ENCODE measurements around the gene DHX16. TPM values are rescaled to one million over a fixed set of nuclear protein-coding genes. Genes with fewer than 3 reads are reported as not detected.

DHX16 gene
- total and polyA plus RNA-seq, 9 of the 15 experiments (the other 6 are each of a cell fraction or from before 2014, with no cell fraction given), result 14.6 to 66.1 (median 47.5) TPM

DNA sequence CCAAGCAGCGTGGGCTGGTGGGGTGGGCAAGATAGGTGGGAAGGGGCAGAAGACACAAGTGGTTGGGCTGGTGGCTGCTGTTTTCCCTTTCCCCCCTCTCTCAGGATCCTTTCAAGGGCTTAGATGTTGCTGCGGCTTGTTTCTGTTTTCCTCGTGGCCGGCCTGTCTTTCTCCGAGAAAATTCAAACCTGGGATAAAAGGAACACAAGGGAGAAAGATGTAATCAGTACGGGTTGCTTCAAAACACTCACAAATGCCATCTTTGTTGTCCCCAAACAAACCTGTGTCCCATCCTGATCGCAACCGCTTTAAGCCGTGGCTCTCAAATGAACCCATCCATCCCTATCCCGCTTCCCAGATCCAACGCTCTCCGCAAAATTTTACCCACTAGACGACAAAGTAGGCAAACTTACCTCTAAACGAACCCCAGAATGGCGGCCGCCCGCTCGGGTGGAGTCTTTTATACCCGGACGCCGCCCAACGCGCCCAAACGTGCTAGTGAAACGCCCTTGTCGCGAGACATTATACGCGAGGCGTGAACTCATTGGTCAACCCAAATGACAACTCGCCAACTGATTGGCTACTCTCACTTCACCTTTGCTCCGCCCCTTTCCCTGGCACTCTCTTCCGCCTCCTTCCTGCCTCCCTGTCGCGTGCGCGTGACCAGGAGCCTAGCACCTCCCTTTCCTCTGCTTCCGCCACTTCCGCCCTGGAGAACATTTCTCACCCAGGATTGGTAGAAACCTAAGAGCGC, 55.8 kb downstream of the DHX16 start, which contains the start of gene PPP1R10 (continued):
- TF ChIP-seq SIX5 (IDR thresholded peaks at IDR 0.05; ENCODE audit: borderline replicate concordance in 1 of 2, insufficient read depth in 1 of 2, low read depth in 1 of 2, low read length in 2 of 2) (peak in 1 of 2 experiments; percentile 21; a peak in 1 of 4 replicates), ZNF551 (CRISPR knock-in tag; IDR thresholded peaks at IDR 0.05) (peak; percentile 83), CC2D1A (IDR thresholded peaks at IDR 0.05) (peak; percentile 84; the same call in 1 of the 2 replicates), MTA1 (IDR thresholded peaks at IDR 0.05; ENCODE audit: borderline replicate concordance) (peak; percentile 97), PTBP1 (IDR thresholded peaks at IDR 0.05; ENCODE audit: low read depth, low read length) (peak; percentile 84), EZH2 (IDR thresholded peaks at IDR 0.05; ENCODE audit: borderline replicate concordance, low read depth, low read length) (no peak), SRSF7 (optimal IDR thresholded peaks at IDR 0.05; ENCODE audit: low read depth, low read length) (no peak), ZNF175 (CRISPR knock-in tag; IDR thresholded peaks at IDR 0.05; ENCODE audit: low read depth) (no peak; the same call in 1 of the 2 replicates), ILF3 (IDR thresholded peaks at IDR 0.05; ENCODE audit: borderline replicate concordance) (peak; percentile 99), GATAD2B (IDR thresholded peaks at IDR 0.05; ENCODE audit: borderline replicate concordance) (no peak), NFRKB (IDR thresholded peaks at IDR 0.05; ENCODE audit: low read depth) (peak; percentile 100), ZHX1 (conservative IDR thresholded peaks at IDR 0.05; ENCODE audit: low read length) (peak; percentile 93), CTBP1 (IDR thresholded peaks at IDR 0.05; ENCODE audit: borderline replicate concordance) (no peak), FOSL1 (tag; conservative IDR thresholded peaks at IDR 0.05) (no peak), FOS (IDR thresholded peaks at IDR 0.05; ENCODE audit: extremely low read depth, insufficient read length) (peak; percentile 92), ZNF133 (CRISPR knock-in tag; IDR thresholded peaks at IDR 0.05) (0 out of 2 replicates have a peak, but pooled peaks have one; percentile 21), ZZZ3 (IDR thresholded peaks at IDR 0.05) (no peak), NFATC3 (IDR thresholded peaks at IDR 0.05) (no peak; the same call in 1 of the 2 replicates), CSDE1 (IDR thresholded peaks at IDR 0.05) (peak in 1 of 2 experiments; percentile 77; a peak in 2 of 4 replicates), ZNF780A (CRISPR knock-in tag; IDR thresholded peaks at IDR 0.05) (peak; percentile 93; the same call in 1 of the 2 replicates), HNRNPK (IDR thresholded peaks at IDR 0.05; ENCODE audit: low read depth, low read length, poor library complexity, severe bottlenecking) (no peak), POLR2G (IDR thresholded peaks at IDR 0.05; ENCODE audit: low read depth, low read length) (peak; percentile 99), CHD4 (IDR thresholded peaks at IDR 0.05; ENCODE audit: insufficient read depth, insufficient replicate concordance, low read depth, low read length, poor library complexity, severe bottlenecking) (no peak), ZNF79 (CRISPR knock-in tag; IDR thresholded peaks at IDR 0.05; ENCODE audit: low read depth) (peak; percentile 55; the same call in 1 of the 2 replicates), KHSRP (IDR thresholded peaks at IDR 0.05) (peak; percentile 67)
- TF ChIP-seq, protein P1, sequence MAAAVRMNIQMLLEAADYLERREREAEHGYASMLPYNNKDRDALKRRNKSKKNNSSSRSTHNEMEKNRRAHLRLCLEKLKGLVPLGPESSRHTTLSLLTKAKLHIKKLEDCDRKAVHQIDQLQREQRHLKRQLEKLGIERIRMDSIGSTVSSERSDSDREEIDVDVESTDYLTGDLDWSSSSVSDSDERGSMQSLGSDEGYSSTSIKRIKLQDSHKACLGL (CRISPR knock-in tag; IDR thresholded peaks at IDR 0.05; ENCODE audit: borderline replicate concordance, poor library complexity, severe bottlenecking), result peak; percentile 70

All from K562 (cell line).